Stimulated activated CD4-positive, alpha-beta T cell treated with anti-CD3 and anti-CD28 coated beads, Interleukin-15, amount 100 ng/mL, for 1 hour (primary cell): ENCODE data around the gene NPB.
"Not testable (repeated sequence)": the region's sequence is repeated elsewhere in the genome, so short reads cannot be mapped to it uniquely, and the experiment has no call there.

ENCODE experiments used
- DNase-seq, 2 donors: peaks; one replicate each; pipeline ENCODE4 v3.0.0-alpha.2; 2020; ENCODE audit warnings: low read depth in 1 of 2, low spot score in 1 of 2

The NPB gene

DNA sequence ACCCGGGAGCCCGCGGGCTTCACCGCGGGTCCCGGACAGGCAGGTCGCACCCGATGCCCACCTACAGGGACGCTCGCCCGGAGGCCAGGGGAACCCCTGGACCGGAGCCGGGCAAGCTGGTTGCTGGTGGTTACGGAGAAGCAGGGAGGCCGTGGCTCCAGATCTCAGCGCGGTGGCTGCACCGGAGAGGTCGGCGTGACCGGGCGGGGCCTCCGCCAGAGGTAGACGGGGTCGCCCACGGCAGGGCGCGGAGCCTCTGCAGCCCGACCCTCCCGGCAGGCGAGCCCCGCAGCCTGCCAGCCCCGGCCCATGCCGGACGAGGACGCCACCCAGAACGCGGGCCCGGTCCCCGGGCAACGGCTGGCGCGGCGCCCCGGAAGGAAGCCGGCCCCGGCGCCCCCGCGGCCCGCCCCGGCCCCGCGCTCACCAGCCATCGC is 8.8 kb downstream of the NPB start:
- no peak for DNase-seq

GRCh38 chr17:81911277-81911961 is 9.4 kb downstream of the NPB start, which contains the start of gene PCYT2:
Gene PCYT2 (minus strand): TSS chr17:81911399. CDS start chr17:81911355, 44 bp downstream.
- peak; percentile 89 to 91 for DNase-seq

DNA sequence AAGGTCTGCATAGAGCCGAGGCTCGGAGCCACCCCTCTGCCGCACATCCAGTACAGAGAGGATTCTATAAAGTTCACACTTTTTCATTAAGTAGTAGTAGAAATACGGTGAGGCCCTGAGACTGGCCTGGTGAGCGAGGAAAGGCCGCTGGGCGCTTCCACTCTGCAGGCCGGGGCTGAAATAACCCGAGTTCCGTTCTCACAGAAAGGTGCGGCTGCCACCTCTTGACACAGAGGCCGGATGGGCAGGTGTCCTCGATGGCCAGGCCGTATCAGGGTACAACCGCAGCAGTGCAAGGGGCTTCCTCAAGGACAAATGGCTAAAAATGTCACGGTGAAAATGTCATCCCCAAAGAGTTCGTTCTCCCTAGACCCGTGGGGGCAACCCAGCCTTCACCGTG is 9.9 kb downstream of the NPB start:
- DNase-seq = no peak

- no peak for DNase-seq
Measured at GRCh38 chr17:81912441-81913309, 10.6 kb downstream of the NPB start.

- DNase-seq = no peak
Measured at GRCh38 chr17:81913394-81914102, 11.5 kb downstream of the NPB start.

DNA sequence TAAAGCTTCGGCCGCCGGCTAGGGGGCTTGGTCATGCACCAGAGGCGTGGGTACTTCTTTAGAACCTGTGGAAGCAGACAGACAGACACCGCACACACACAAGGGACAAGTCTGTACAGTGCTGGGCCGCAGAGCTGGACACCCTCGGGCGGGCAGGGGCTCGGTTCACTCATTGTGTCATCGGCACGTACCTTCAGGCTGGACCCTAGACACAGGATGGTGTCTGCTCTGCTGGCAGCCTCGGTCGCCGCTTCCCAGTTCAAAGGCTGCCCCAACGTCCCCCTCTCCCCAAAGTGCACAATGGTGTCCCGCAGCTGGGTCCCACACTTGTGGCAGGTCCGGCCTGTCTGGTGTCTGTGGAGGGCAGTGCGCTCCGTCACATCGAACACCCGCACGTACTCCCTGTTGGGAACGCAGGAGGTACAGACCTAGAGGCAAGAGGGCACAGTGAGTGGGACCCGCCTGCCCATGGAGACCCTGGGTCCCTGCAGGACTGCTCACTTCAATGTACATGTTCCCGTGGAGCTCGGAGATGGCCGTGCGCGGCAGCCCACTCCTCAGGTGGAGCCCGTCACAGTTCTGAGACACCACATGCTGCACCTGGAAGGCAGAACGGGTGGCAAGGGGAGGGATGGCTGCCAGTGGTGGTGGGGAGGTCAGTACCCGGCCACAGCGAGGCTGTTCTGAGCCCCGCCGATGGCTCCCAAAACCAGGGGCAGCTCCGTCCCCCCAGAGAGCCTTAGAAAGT is 12.2 kb downstream of the NPB start:
- no peak for DNase-seq

DNA sequence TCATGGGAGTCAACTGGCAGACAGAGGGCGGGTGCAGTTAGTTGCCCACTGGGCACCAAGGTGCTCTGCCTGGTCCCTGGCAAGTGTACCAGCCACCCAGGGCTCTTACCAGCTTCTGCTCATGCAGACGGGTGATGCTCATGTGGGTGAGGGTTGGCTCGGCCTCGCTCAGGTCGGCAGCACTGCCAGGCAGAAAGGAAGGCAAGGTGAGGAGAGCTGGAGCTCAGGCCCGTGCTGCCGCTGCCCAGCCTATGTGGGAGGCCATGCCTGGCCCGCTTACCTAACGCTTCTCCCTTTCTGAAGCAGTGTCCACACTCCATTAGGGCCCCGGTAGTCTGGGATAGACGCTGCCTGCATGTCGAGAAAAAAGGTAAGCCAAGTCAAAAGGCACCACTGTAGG is 13.3 kb downstream of the NPB start:
- no peak for DNase-seq

DNA sequence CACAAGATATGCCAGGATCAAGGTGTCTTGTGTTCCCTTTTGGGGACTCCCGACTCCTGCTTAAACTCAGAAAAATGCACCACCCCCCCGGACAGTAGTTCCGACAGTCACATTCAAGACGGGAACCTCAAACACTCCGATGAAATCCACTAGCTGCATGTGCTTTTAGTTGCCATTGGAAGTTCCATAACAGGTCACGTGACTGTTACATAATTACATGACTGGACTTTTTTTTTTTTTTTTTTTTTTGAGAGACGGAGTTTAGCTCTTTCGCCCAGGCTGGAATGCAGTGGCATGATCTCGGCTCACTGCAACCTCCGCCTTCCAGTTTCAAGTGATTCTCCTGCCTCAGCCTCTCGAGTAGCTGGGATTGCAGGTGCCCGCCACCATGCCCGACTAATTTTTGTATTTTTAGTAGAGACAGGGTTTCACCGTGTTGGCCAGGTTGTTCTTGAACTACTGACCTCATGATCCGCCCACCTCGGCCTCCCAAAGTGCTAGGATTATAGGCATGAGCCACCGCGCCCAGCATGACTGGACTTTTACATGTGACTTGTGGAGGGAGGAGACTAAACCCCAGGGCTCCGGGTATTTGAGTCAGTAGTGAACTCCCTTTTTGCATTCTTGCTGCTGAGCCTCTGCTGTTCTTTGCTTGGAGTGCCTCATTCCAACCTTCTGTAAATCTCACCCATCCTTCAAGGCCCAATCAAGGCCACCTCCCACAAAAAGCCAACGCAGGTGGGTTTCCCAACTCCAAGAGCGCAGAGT is 14.4 kb downstream of the NPB start:
- DNase-seq = no peak

DNA sequence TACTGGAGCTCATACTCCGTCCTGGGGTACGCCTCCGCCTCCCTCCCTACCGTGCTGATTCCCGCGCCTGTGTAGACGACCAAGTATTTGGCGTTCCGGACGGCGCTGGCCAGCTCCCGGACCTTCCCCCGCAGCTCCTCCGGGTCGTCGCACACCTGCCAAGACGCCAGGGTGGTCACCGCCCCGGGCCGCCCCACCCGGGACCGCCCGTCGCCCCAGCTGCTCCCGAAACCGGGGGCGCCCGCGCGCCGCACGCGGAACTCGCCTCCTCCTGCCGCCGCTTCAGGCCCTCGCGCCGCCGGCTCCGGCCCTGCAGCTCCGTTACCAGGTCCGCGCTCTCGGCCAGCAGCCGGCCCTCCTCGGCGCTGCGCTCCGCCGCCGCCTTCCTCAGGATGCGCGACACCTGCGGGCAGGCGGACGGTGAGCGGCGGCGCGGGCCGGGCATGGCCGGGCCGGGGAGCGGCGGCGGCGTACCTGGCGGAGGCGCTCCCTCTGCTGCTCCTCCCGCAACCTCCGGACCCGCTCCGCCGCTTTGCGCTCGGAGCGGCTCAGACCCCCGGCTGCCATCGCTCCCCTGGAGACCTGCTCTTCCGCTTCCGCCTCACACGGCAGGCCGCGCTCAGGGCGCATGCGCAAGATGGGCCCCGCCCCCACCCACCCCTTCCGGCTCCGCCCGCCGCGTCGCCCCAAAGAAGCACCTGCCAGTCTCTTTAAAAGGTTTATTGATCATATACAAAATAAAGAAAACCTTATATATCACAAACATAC is 15.7 kb downstream of the NPB start, which contains the start of gene SIRT7:
Gene SIRT7, minus strand, starts transcription at position 612 of the 768 bp plus-strand sequence. Its CDS starts 45 bp downstream, at position 567.
- DNase-seq = peak; percentile 72 to 76

GRCh38 chr17:81918333-81918669 is 16.3 kb downstream of the NPB start:
- DNase-seq = not testable (repeated sequence)

DNA sequence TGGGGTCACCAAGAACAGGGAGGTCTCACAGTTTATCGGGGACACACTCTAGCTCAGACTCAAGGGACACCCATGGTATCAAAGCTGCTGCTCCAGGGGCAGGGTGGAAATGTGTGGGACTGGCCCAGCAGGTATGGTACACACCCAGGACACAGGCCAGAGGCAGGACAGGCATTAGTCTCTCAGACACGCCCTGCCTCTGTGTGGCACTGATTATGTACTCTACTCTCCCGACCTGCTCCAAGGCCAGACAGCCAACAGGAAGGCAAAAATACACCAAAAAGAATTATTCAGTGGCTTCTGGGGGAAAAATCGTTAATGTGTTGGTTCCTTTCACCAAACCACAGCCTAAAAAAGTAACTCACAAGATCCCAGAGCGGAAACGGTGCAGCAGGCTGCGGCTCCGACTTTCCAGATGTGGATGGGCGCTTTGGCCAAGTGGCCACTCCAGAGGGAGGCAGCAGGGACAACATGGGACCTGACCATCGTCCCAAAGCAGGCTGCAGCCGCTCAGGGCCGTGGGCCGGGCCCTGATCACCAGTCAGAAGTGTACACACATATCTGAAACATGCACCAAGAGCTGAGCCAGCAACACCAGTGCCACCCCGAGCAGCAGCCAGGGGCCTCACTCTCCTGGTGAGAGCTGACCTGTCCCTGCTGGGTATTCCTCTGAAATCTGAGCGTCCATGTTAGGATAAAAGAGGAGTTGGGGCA is 17.0 kb downstream of the NPB start:
- DNase-seq = no peak

- DNase-seq = no peak
Measured at GRCh38 chr17:81920612-81921536, 18.8 kb downstream of the NPB start.

DNA sequence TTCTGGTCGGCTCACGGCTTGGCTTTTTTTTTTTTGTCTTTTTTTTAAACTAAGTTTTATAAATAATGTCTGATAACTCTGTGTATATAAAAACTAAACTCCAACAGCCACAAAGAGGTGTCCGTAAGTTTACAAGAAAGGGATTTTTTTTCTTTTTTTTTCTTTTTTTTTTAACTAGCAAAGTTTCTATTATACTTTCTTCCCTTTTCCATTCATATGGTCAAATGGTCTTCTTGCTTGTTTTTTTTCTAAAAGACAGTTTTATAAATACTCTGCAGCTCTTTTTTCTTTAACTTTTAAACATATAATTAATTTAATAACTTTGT is 19.5 kb downstream of the NPB start:
- DNase-seq = no peak

- DNase-seq = no peak
Measured at GRCh38 chr17:81921996-81922565, 20.0 kb downstream of the NPB start.

GRCh38 chr17:81922566-81923301 is 20.7 kb downstream of the NPB start:
- no peak for DNase-seq

DNA sequence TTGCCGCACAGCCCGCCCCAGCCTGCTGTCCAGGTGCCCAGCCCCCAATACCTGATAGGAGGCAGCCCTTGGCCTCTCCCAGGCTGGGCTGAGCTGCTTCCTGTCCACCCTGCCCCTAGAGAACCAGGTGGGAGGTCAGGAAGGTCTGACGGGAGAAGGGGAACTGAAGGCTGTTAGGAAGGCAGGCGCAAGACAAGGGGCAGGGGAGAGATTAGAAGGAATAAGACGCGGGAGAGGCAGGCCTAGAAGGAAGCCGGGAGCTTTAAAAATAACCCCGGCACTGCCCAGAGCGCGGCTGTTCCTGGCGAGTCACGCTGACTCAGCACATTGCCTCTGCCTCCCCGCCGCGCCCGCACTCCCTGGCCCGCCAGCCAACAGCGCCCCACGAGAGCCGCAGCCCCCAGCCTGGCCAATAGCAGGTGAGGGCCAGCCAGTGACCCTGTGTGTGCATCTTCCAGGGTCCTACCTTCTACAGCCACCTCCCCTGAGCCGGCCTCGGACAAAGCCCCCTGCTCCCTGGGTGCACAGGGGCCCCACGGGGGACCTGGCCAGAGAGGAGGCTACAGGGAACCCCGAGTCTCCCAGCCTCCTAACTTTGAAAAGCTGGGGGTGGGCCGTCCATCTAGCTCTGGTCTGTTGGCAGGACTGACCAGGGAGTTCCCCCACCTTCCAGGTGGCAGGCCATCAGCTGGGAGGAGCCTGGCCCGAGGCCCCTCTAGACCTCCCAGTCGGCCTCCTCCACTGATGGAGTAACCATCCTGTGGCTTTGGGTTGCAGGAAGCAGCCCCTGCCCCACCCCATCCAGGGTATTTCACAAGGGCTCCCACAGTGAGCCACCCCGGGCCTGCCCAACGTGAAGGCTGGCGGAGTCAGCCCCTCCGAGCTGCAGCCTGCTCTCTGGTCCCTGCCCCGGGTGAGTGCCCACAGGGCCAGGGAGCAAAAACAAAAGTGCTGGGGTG is 21.5 kb downstream of the NPB start:
- no peak for DNase-seq
